HEK293 (cell line): ENCODE data around the gene SVIP.

ENCODE experiments used
- CTCF ChIP-seq: fragments of 450-650 bp; formaldehyde crosslinking; IDR thresholded peaks from 2 replicates; pipeline ENCODE4 v1.5.1; 2016; ENCODE audit warnings: missing biosample characterization, missing genetic modification characterization
- PRDM10 ChIP-seq: fragments of 450-650 bp; formaldehyde crosslinking; IDR thresholded peaks from 2 replicates; pipeline ENCODE4 v1.5.1; 2016; ENCODE audit warnings: missing biosample characterization, missing genetic modification characterization
- REPIN1 ChIP-seq: fragments of 450-650 bp; formaldehyde crosslinking; IDR thresholded peaks from 2 replicates; pipeline ENCODE4 v1.5.1; 2017; ENCODE audit warnings: missing biosample characterization, missing genetic modification characterization, low read depth
- REST ChIP-seq: fragments of 450-650 bp; formaldehyde crosslinking; IDR thresholded peaks from 2 replicates; pipeline ENCODE4 v1.5.1; 2016; ENCODE audit warnings: missing biosample characterization, missing genetic modification characterization
- ZNF639 ChIP-seq: fragments of 450-650 bp; formaldehyde crosslinking; IDR thresholded peaks from 2 replicates; pipeline ENCODE4 v1.5.1; 2016; ENCODE audit warnings: missing biosample characterization, missing genetic modification characterization

- no peak for TF ChIP-seq CTCF
- no peak for TF ChIP-seq PRDM10 (tag by site-specific recombination)
- no peak for TF ChIP-seq REST (tag by site-specific recombination)
- TF ChIP-seq REPIN1 (tag by site-specific recombination) = no peak
- TF ChIP-seq ZNF639 (tag by site-specific recombination) = no peak
Measured at GRCh38 chr11:22807855-22808570, 21.6 kb downstream of the SVIP start.
